ENCODE results near the gene C2orf76.

DNA sequence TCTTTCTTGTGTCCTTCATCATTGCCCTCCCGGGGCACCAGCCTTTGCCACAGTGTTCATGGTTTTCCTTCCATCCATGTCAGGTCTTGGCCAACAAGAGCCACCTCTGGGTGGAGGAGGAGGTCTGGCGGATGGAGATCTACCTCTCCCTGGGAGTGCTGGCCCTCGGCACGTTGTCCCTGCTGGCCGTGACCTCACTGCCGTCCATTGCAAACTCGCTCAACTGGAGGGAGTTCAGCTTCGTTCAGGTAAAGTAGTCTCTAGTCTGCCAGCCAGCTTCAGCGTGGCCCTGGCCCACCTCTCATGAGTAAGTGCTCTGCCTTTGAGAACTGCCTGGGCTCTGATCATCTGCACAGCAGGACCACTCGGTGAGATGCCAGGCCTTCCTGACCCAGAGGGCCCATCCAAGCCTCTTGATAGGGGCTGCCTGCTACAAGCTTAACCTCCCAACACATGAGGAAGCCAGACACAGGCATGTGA lies 112.0 kb downstream of the C2orf76 start:
- TF ChIP-seq EZH2 (IDR thresholded peaks at IDR 0.05; ENCODE audit: borderline replicate concordance, low read depth, low read length, severe bottlenecking) (no peak), CTCF (IDR thresholded peaks at IDR 0.05; ENCODE audit: borderline replicate concordance, extremely low read depth, low read length, poor library complexity, severe bottlenecking) (no peak)
